ENCODE results near the gene TOLLIP.

Gene TOLLIP

GRCh38 chr11:1281974-1282365 is 27.5 kb downstream of the TOLLIP start:
- TF ChIP-seq, protein P1, sequence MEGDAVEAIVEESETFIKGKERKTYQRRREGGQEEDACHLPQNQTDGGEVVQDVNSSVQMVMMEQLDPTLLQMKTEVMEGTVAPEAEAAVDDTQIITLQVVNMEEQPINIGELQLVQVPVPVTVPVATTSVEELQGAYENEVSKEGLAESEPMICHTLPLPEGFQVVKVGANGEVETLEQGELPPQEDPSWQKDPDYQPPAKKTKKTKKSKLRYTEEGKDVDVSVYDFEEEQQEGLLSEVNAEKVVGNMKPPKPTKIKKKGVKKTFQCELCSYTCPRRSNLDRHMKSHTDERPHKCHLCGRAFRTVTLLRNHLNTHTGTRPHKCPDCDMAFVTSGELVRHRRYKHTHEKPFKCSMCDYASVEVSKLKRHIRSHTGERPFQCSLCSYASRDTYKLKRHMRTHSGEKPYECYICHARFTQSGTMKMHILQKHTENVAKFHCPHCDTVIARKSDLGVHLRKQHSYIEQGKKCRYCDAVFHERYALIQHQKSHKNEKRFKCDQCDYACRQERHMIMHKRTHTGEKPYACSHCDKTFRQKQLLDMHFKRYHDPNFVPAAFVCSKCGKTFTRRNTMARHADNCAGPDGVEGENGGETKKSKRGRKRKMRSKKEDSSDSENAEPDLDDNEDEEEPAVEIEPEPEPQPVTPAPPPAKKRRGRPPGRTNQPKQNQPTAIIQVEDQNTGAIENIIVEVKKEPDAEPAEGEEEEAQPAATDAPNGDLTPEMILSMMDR (conservative IDR thresholded peaks at IDR 0.05; ENCODE audit: control insufficient read depth, insufficient read depth, low read depth, low read length): no peak
- no peak for DNase-seq (ENCODE audit: low read depth)
- no peak overlapping the region for H3K4me3 ChIP-seq (ENCODE audit: control insufficient read depth, low read depth, low read length)

- no peak overlapping the region for H3K4me3 ChIP-seq (ENCODE audit: control insufficient read depth, low read depth, low read length)
- DNase-seq (ENCODE audit: low read depth): peak; percentile 21
- TF ChIP-seq, protein P1 (conservative IDR thresholded peaks at IDR 0.05; ENCODE audit: control insufficient read depth, insufficient read depth, low read depth, low read length): no peak
Observed at GRCh38 chr11:1281326-1281973, 28.0 kb downstream of the TOLLIP start.

GRCh38 chr11:1280116-1281035 is 29.1 kb downstream of the TOLLIP start:
- TF ChIP-seq, protein P1 (conservative IDR thresholded peaks at IDR 0.05; ENCODE audit: control insufficient read depth, insufficient read depth, low read depth, low read length): no peak
- no peak for DNase-seq (ENCODE audit: low read depth)

GRCh38 chr11:1279674-1280055 is 29.8 kb downstream of the TOLLIP start:
- TF ChIP-seq, protein P1 (conservative IDR thresholded peaks at IDR 0.05; ENCODE audit: control insufficient read depth, insufficient read depth, low read depth, low read length): no peak
- H3K4me3 ChIP-seq (ENCODE audit: control insufficient read depth, low read depth, low read length): no peak overlapping the region
- DNase-seq (ENCODE audit: low read depth): no peak

More at GRCh38 chr11:1280116-1281035, 29.1 kb downstream of the TOLLIP start:
- H3K4me3 ChIP-seq (ENCODE audit: control insufficient read depth, low read depth, low read length): no peak overlapping the region

- TF ChIP-seq, protein P1 (conservative IDR thresholded peaks at IDR 0.05; ENCODE audit: control insufficient read depth, insufficient read depth, low read depth, low read length): no peak
- DNase-seq (ENCODE audit: low read depth): no peak
Observed at GRCh38 chr11:1278766-1279673, 30.4 kb downstream of the TOLLIP start.

GRCh38 chr11:1277936-1278512 is 31.4 kb downstream of the TOLLIP start:
- H3K4me3 ChIP-seq (ENCODE audit: control insufficient read depth, low read depth, low read length): no peak overlapping the region
- no peak for DNase-seq (ENCODE audit: low read depth)
- TF ChIP-seq, protein P1 (conservative IDR thresholded peaks at IDR 0.05; ENCODE audit: control insufficient read depth, insufficient read depth, low read depth, low read length): no peak

More at GRCh38 chr11:1278766-1279673, 30.4 kb downstream of the TOLLIP start:
- H3K4me3 ChIP-seq (ENCODE audit: control insufficient read depth, low read depth, low read length): no peak overlapping the region

Measured in fibroblast of mammary gland (primary cell).